Hepatocyte (in vitro differentiated cells): ENCODE data around the gene GRIN3B.

Experiments used
- EZH2 ChIP-seq: fragments of 200-600 bp; sonication (generic); IDR thresholded peaks from 2 replicates; pipeline ENCODE4 v1.6.1; 2016; ENCODE audit warnings: antibody characterized with exemption, mild to moderate bottlenecking, borderline replicate concordance
- TF ChIP-seq, protein P1 (sequence below): fragments of 200-600 bp; sonication (generic); IDR thresholded peaks from 2 replicates; pipeline ENCODE4 v1.5.1; 2016; ENCODE audit warnings: antibody characterized with exemption, mild to moderate bottlenecking; ENCODE audit not compliant: poor library complexity

DNA sequence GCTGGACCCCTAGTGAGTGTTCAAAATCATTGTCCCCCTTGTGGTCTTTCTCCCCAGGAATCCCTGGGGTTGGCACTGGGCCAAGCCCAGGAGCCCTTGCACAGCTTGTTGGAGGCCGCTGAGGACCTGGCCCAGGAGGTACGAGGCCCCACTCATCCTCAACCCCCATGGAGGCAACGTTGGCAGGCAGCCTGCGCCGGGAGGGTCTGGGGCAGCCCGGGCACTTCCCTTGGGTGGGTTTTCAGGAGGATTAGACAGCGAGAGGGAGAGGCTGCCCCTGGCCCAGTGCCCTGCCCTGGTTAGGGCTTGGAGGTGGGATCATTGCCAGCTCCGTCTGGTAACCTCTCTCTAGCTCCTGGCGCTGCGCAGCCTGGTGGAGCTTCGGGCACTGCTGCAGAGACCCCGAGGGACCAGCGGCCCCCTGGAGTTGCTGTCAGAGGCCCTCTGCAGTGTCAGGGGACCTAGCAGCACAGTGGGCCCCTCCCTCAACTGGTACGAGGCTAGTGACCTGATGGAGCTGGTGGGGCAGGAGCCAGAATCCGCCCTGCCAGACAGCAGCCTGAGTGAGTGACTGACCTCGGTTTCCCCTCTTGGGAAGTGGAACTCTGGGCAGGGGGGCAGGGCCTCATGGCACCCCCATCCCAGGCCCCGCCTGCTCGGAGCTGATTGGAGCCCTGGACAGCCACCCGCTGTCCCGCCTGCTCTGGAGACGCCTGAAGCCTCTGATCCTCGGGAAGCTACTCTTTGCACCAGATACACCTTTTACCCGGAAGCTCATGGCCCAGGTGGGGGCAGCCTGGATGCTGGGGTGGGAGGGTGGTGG is 42.7 kb downstream of the GRIN3B start:
- TF ChIP-seq, protein P1, sequence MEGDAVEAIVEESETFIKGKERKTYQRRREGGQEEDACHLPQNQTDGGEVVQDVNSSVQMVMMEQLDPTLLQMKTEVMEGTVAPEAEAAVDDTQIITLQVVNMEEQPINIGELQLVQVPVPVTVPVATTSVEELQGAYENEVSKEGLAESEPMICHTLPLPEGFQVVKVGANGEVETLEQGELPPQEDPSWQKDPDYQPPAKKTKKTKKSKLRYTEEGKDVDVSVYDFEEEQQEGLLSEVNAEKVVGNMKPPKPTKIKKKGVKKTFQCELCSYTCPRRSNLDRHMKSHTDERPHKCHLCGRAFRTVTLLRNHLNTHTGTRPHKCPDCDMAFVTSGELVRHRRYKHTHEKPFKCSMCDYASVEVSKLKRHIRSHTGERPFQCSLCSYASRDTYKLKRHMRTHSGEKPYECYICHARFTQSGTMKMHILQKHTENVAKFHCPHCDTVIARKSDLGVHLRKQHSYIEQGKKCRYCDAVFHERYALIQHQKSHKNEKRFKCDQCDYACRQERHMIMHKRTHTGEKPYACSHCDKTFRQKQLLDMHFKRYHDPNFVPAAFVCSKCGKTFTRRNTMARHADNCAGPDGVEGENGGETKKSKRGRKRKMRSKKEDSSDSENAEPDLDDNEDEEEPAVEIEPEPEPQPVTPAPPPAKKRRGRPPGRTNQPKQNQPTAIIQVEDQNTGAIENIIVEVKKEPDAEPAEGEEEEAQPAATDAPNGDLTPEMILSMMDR, result no peak
- TF ChIP-seq EZH2, result no peak
